Cardiac muscle cell (in vitro differentiated cells and primary cell): ENCODE measurements around the gene ACOT9. TPM values are rescaled to one million over a fixed set of nuclear protein-coding genes. Genes with fewer than 3 reads are reported as not detected.
A peak's percentile ranks its signal among the peaks of the same experiment; 100 is the strongest.
"Not testable (repeated sequence)": the region's sequence is repeated elsewhere in the genome, so short reads cannot be mapped to it uniquely, and the experiment has no call there.

Experiments used
- DNase-seq, 2 donors: peaks; one replicate each; pipeline versions ENCODE4 v3.0.0 to v3.0.0-alpha.2; 2010 to 2017; ENCODE audit warnings: low read depth in 1 of 2, low spot score in 1 of 2
- H3K27ac ChIP-seq: fragments of 200-600 bp; sonication (generic); 2 replicates; pipeline ENCODE4 v1.5.1; 2016
- H3K27me3 ChIP-seq: fragments of 200-600 bp; sonication (generic); 2 replicates; pipeline ENCODE4 v1.6.0; 2016; ENCODE audit warnings: control low read depth
- H3K36me3 ChIP-seq: fragments of 200-600 bp; sonication (generic); 2 replicates; pipeline ENCODE4 v1.5.1; 2016; ENCODE audit warnings: control low read depth
- H3K4me1 ChIP-seq: fragments of 200-600 bp; sonication (generic); 2 replicates; pipeline ENCODE4 v1.8.1; 2017; ENCODE audit warnings: low read depth, mild to moderate bottlenecking, mixed run types
- H3K4me3 ChIP-seq: fragments of 200-600 bp; sonication (generic); 2 replicates; pipeline ENCODE4 v1.5.1; 2016; ENCODE audit warnings: mild to moderate bottlenecking
- H3K9me3 ChIP-seq: fragments of 200-600 bp; sonication (generic); 2 replicates; pipeline ENCODE4 v1.5.1; 2017; ENCODE audit warnings: low read depth, mild to moderate bottlenecking, control low read depth
- polyA plus RNA-seq: library from polyadenylated mRNA; unstranded; fragments of >200 nt; fragmentation: Nextera tagmentation; extraction: Ambion mirVana; gene quantifications from 2 replicates; pipeline ENCODE4 v1.2.1, GENCODE V29; 2016
- total RNA-seq: library from RNA; depleted of rRNA; stranded (reverse); fragments of >200 nt; gene quantifications from 2 replicates; pipeline ENCODE4 v1.2.3, GENCODE V29; 2016
- TF ChIP-seq, protein P1 (sequence below): IDR thresholded peaks from 2 replicates; pipeline ENCODE4 v1.5.1; 2012; ENCODE audit warnings: low read depth, mild to moderate bottlenecking, low read length

Gene ACOT9
- total and polyA plus RNA-seq, 2 experiments from 2014 or later = 22.2 to 31.1 TPM

DNA sequence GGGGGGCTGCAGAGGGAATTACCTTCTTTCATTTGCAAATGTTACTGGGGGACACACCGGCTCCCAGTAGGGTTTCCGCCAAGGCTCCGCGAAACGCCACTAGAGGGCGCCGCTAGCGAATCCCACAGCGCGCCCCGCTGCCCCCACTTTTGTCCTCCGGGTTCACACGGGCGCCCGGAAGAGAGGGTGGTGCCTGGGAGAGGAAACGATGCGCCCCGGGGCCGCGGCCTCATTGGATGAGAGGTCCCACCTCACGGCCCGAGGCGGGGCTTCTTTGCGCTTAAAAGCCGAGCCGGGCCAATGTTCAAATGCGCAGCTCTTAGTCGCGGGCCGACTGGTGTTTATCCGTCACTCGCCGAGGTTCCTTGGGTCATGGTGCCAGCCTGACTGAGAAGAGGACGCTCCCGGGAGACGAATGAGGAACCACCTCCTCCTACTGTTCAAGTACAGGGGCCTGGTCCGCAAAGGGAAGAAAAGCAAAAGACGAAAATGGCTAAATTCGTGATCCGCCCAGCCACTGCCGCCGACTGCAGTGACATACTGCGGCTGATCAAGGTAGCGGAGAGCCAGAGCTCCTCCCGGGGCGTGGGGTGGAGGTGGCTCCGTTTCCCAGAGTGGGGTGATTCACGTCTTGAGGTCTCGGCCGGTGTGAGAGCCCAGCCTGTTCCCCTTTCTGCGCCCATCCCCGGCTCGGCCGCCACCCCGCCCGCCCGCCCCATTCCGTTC, 40.0 kb upstream of the ACOT9 start, which contains the start of gene SAT1:
Gene SAT1, plus strand, starts transcription at position 311 of the 726 bp plus-strand sequence. Its CDS starts 179 bp downstream, at position 490.
- Histone ChIP-seq H3K27me3 (no peaks in the 10 kb centered on the region), H3K27ac (peak within 1 kb of the TSS; percentile 86)
- TF ChIP-seq, protein P1, sequence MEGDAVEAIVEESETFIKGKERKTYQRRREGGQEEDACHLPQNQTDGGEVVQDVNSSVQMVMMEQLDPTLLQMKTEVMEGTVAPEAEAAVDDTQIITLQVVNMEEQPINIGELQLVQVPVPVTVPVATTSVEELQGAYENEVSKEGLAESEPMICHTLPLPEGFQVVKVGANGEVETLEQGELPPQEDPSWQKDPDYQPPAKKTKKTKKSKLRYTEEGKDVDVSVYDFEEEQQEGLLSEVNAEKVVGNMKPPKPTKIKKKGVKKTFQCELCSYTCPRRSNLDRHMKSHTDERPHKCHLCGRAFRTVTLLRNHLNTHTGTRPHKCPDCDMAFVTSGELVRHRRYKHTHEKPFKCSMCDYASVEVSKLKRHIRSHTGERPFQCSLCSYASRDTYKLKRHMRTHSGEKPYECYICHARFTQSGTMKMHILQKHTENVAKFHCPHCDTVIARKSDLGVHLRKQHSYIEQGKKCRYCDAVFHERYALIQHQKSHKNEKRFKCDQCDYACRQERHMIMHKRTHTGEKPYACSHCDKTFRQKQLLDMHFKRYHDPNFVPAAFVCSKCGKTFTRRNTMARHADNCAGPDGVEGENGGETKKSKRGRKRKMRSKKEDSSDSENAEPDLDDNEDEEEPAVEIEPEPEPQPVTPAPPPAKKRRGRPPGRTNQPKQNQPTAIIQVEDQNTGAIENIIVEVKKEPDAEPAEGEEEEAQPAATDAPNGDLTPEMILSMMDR = peak; percentile 71

GRCh38 chrX:23782455-23782854, 39.4 kb upstream of the ACOT9 start:
- Histone ChIP-seq H3K27me3 (no peaks in the 10 kb centered on the region), H3K4me1 (peaks cover 21% of the 10 kb centered on the region), H3K9me3 (no peaks in the 10 kb centered on the region), H3K36me3 (no peaks in the 10 kb centered on the region), H3K27ac (peak overlapping the region; percentile 50), H3K4me3 (peak overlapping the region; percentile 1)
- DNase-seq = no peak
- TF ChIP-seq, protein P1 = no peak

More for the DNA sequence above, 40.0 kb upstream of the ACOT9 start, which contains the start of gene SAT1:
- H3K36me3 ChIP-seq = no peaks in the 10 kb centered on the region
- H3K4me1 ChIP-seq = peaks cover 21% of the 10 kb centered on the region
- DNase-seq = peak; percentile 96 to 100
- H3K4me3 ChIP-seq = peak within 1 kb of the TSS; percentile 95
- no peaks in the 10 kb centered on the region for H3K9me3 ChIP-seq

DNA sequence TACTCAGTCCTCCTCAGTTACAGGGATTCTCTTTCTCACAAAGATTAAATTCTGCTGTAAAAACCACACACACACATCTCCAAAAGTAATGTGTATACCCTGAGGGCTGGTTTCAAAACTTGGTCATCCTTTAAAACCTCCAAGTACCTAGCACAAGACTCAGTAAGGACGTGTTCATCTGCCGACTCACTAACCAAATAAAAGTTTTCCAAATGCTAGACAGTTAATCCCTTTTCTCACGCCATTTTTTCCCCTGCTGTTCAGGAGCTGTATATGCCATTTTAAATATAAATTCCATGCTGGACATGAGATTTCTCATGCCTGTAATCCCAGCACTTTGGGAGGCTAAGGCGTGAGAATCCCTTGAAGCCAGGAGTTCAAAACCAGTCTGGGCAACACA, 35.9 kb upstream of the ACOT9 start:
- H3K27me3 ChIP-seq = no peaks in the 10 kb centered on the region
- H3K9me3 ChIP-seq = no peaks in the 10 kb centered on the region
- H3K4me1 ChIP-seq = peaks cover 2% of the 10 kb centered on the region
- no peaks in the 10 kb centered on the region for H3K36me3 ChIP-seq
- DNase-seq = no peak
- H3K27ac ChIP-seq = no peak overlapping the region
- H3K4me3 ChIP-seq = no peak overlapping the region
- TF ChIP-seq, protein P1 = no peak

GRCh38 chrX:23776363-23776762, 33.3 kb upstream of the ACOT9 start:
- no peak for DNase-seq
- Histone ChIP-seq H3K9me3 (no peaks in the 10 kb centered on the region), H3K4me3 (no peak overlapping the region), H3K27me3 (no peaks in the 10 kb centered on the region), H3K36me3 (no peaks in the 10 kb centered on the region), H3K4me1 (no peaks in the 10 kb centered on the region), H3K27ac (no peak overlapping the region)
- TF ChIP-seq, protein P1 = no peak

GRCh38 chrX:23773601-23774175, 30.6 kb upstream of the ACOT9 start:
- Histone ChIP-seq H3K36me3 (no peaks in the 10 kb centered on the region), H3K27me3 (no peaks in the 10 kb centered on the region), H3K4me1 (no peaks in the 10 kb centered on the region), H3K27ac (no peak overlapping the region), H3K9me3 (no peaks in the 10 kb centered on the region), H3K4me3 (no peak overlapping the region)
- TF ChIP-seq, protein P1 = no peak
- DNase-seq = no peak

DNA sequence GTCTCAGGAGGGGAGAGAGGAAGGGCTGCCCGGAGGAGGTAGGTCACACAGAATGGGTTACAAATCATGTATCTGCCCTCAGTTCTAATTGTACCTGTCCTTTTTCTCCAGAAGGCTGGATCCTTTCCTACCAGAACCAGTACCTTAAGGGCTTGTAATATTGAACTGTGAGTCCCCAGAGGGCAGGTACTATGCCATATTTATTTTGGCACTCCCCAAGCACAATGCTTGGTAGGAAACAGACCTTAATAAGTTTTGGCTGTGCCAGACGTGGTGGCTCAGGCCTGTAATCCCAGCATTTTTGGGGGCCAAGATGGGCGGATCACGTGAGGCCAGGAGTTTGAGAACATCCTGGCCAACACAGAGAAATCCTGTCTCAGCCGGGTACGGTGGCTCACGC, 28.0 kb upstream of the ACOT9 start:
- H3K27ac ChIP-seq = not testable (repeated sequence)

More for the DNA sequence above, 28.0 kb upstream of the ACOT9 start:
- H3K4me1 ChIP-seq, H3K36me3 ChIP-seq, H3K9me3 ChIP-seq, H3K4me3 ChIP-seq, DNase-seq, H3K27me3 ChIP-seq: not testable (repeated sequence)
